H9 (cell line): ENCODE data around the gene C1orf198. TPM values are rescaled to one million over a fixed set of nuclear protein-coding genes. Genes with fewer than 3 reads are reported as not detected.

Experiments
- DNase-seq: peaks from one replicate; pipeline ENCODE4 v3.0.0-alpha.2; 2017
- H2AFZ ChIP-seq: one replicate; pipeline ENCODE4 v1.6.1; 2013; ENCODE audit warnings: mild to moderate bottlenecking, low read length, control low read depth, moderate library complexity
- H2AK5ac ChIP-seq: 2 replicates; pipeline ENCODE4 v1.6.1; 2013; ENCODE audit warnings: low read length, control low read depth, mixed read lengths; ENCODE audit not compliant: insufficient read length
- H2BK120ac ChIP-seq: one replicate; pipeline ENCODE4 v1.6.1; 2013; ENCODE audit warnings: low read depth, mild to moderate bottlenecking, low read length, control low read depth, inconsistent platforms; ENCODE audit not compliant: poor library complexity, severe bottlenecking
- H2BK12ac ChIP-seq: 2 replicates; pipeline ENCODE4 v1.6.1; 2013; ENCODE audit warnings: low read length, control low read depth, mixed read lengths, low read depth; ENCODE audit not compliant: insufficient read length
- H2BK15ac ChIP-seq: 2 replicates; pipeline ENCODE4 v1.6.1; 2013; ENCODE audit warnings: low read depth, low read length, control low read depth
- H2BK20ac ChIP-seq: one replicate; pipeline ENCODE4 v1.6.1; 2013; ENCODE audit warnings: low read depth, mild to moderate bottlenecking, low read length, control low read depth, inconsistent platforms; ENCODE audit not compliant: poor library complexity, severe bottlenecking
- H2BK5ac ChIP-seq: 2 replicates; pipeline ENCODE4 v1.6.1; 2013; ENCODE audit warnings: low read length, control low read depth, mixed read lengths; ENCODE audit not compliant: insufficient read length
- H3K14ac ChIP-seq: 2 replicates; pipeline ENCODE4 v1.6.1; 2013; ENCODE audit warnings: low read length, control low read depth; ENCODE audit not compliant: insufficient read depth
- H3K18ac ChIP-seq: 2 replicates; pipeline ENCODE4 v1.6.1; 2013; ENCODE audit warnings: low read depth, mild to moderate bottlenecking, mixed read lengths, low read length, control low read depth; ENCODE audit not compliant: insufficient read length
- H3K23ac ChIP-seq: 2 replicates; pipeline ENCODE4 v1.6.1; 2013; ENCODE audit warnings: low read length, control low read depth, mixed read lengths, low read depth; ENCODE audit not compliant: insufficient read length
- H3K23me2 ChIP-seq: 2 replicates; pipeline ENCODE4 v1.6.1; 2013; ENCODE audit warnings: low read depth, mild to moderate bottlenecking, mixed read lengths, low read length, control low read depth; ENCODE audit not compliant: insufficient read length, poor library complexity, severe bottlenecking
- H3K27ac ChIP-seq: 2 replicates; pipeline ENCODE4 v1.5.1; 2013; ENCODE audit warnings: low read length, control low read depth, mixed read lengths, low read depth; ENCODE audit not compliant: insufficient read length
- H3K27me3 ChIP-seq: 2 replicates; pipeline ENCODE4 v1.6.1; 2013; ENCODE audit warnings: low read length, control low read depth, inconsistent platforms; ENCODE audit not compliant: insufficient read depth
- H3K4ac ChIP-seq: 2 replicates; pipeline ENCODE4 v1.6.1; 2013; ENCODE audit warnings: low read depth, mild to moderate bottlenecking, control low read depth, inconsistent platforms, low read length, moderate library complexity
- H3K4me1 ChIP-seq: 2 replicates; pipeline ENCODE4 v1.6.1; 2013; ENCODE audit warnings: low read length, control low read depth, inconsistent platforms; ENCODE audit not compliant: insufficient read depth
- H3K4me2 ChIP-seq: 2 replicates; pipeline ENCODE4 v1.6.1; 2013; ENCODE audit warnings: low read length, control low read depth, mixed read lengths; ENCODE audit not compliant: insufficient read length, insufficient read depth
- H3K56ac ChIP-seq: 2 replicates; pipeline ENCODE4 v1.6.1; 2013; ENCODE audit warnings: low read depth, mild to moderate bottlenecking, mixed read lengths, low read length, control low read depth; ENCODE audit not compliant: insufficient read length
- H3K79me1 ChIP-seq: 2 replicates; pipeline ENCODE4 v1.6.1; 2013; ENCODE audit warnings: low read depth, mild to moderate bottlenecking, moderate library complexity, low read length, control low read depth, inconsistent platforms; ENCODE audit not compliant: insufficient read depth, poor library complexity, severe bottlenecking
- H3K79me2 ChIP-seq: 2 replicates; pipeline ENCODE4 v1.6.1; 2013; ENCODE audit warnings: low read length, control low read depth, inconsistent platforms; ENCODE audit not compliant: insufficient read depth
- H3K9ac ChIP-seq: 2 replicates; pipeline ENCODE4 v1.6.1; 2013; ENCODE audit warnings: low read length, control low read depth, mixed read lengths; ENCODE audit not compliant: insufficient read length; ENCODE audit errors: extremely low read depth
- H3K9me3 ChIP-seq: one replicate; pipeline ENCODE4 v1.6.1; 2013; ENCODE audit warnings: low read depth, low read length, inconsistent platforms; ENCODE audit not compliant: control insufficient read depth
- H3T11ph ChIP-seq: one replicate; pipeline ENCODE4 v1.6.1; 2013; ENCODE audit warnings: mild to moderate bottlenecking, low read length, control low read depth, inconsistent platforms
- H4K20me1 ChIP-seq: one replicate; pipeline ENCODE4 v1.6.1; 2013; ENCODE audit not compliant: control insufficient read depth, insufficient read length, insufficient read depth
- H4K5ac ChIP-seq: 2 replicates; pipeline ENCODE4 v1.6.1; 2013; ENCODE audit warnings: low read depth, mild to moderate bottlenecking, mixed read lengths, low read length, control low read depth; ENCODE audit not compliant: insufficient read length
- H4K8ac ChIP-seq: replicated peaks from 2 replicates; pipeline ENCODE4 v1.6.1; 2013; ENCODE audit warnings: low read length, control low read depth, mixed read lengths, low read depth; ENCODE audit not compliant: insufficient read length
- H4K91ac ChIP-seq: 2 replicates; pipeline ENCODE4 v1.6.1; 2013; ENCODE audit warnings: low read depth, mild to moderate bottlenecking, moderate library complexity, mixed read lengths, low read length, control low read depth; ENCODE audit not compliant: insufficient read length
- H3K27ac Mint-ChIP-seq, 3 experiments: 2 replicates in 2 of 3; 3 replicates in 1 of 3; pipeline ENCODE4 v1.8.0; 2020 to 2021; ENCODE audit warnings: mixed read lengths in 3 of 3, mild to moderate bottlenecking in 1 of 3, moderate library complexity in 1 of 3
- H3K27me3 Mint-ChIP-seq: 2 replicates; pipeline ENCODE4 v1.8.0; 2021; ENCODE audit warnings: low read depth, mild to moderate bottlenecking, moderate library complexity, mixed read lengths
- H3K36me3 Mint-ChIP-seq, 3 experiments: 2 replicates in 2 of 3; 3 replicates in 1 of 3; pipeline ENCODE4 v1.8.0; 2020 to 2021; ENCODE audit warnings: low read depth in 3 of 3, mixed read lengths in 3 of 3; ENCODE audit not compliant: insufficient read depth in 1 of 3
- H3K4me1 Mint-ChIP-seq, 2 experiments: 2 replicates each; pipeline ENCODE4 v1.8.0; 2020; ENCODE audit warnings: mixed read lengths in 2 of 2
- H3K4me3 Mint-ChIP-seq, 2 experiments: 2 replicates in 1 of 2; 3 replicates in 1 of 2; pipeline ENCODE4 v1.8.0; 2020 to 2021; ENCODE audit warnings: mild to moderate bottlenecking in 2 of 2, mixed read lengths in 2 of 2, moderate library complexity in 1 of 2
- H3K9me3 Mint-ChIP-seq, 2 experiments: 2 replicates in 1 of 2; 3 replicates in 1 of 2; pipeline ENCODE4 v1.8.0; 2020; ENCODE audit warnings: mild to moderate bottlenecking in 2 of 2, mixed read lengths in 2 of 2, moderate library complexity in 1 of 2
- WGBS: extraction: QIAGEN DNeasy Blood & Tissue Kit; methylation state at CpG from one replicate; pipeline ENCODE4 v1.1.7; 2013; ENCODE audit warnings: missing lambda C conversion rate, low lambda C conversion rate, mixed read lengths; ENCODE audit not compliant: insufficient read length; ENCODE audit errors: extremely low coverage; 5-methylcytosine and 5-hydroxymethylcytosine counted together
- total RNA-seq: library from RNA; stranded (reverse); gene quantifications from 2 replicates; pipeline ENCODE4 v1.2.1, GENCODE V29; 2021
- TF ChIP-seq, protein P1 (sequence below): fragments of 200-600 bp; sonication (generic); conservative IDR thresholded peaks from 3 replicates; pipeline ENCODE4 v1.8.0; 2021; ENCODE audit warnings: antibody characterized with exemption, mild to moderate bottlenecking

Gene C1orf198
- total RNA-seq, 1 experiment from 2014 or later: 28.9 TPM

DNA sequence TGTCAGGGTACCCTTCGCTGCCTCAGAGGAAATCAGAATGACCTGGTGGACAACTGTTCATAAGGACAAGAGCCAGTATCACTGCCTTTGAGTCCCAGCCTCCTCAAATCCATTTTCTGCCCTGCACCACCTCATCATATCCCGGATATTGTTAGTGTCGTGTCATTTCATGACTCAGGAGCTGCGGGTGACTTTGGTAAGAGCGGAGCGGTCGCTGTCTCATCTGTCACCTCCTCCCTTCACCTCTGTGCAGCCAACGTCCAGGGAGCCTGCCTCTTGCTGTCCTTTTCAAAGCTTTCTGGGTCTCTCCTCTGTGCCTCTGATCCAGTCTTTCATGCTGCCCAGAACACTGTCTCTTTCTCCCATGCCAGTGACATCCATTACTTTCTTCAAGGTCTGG is 7.0 kb upstream of the C1orf198 start:
- H3K4me1 Mint-ChIP-seq: peaks cover 9 to 27% of the 10 kb centered on the region in 2 experiments

More for the DNA sequence above, 7.0 kb upstream of the C1orf198 start:
- no peak overlapping the region for H3K14ac ChIP-seq
- H4K91ac ChIP-seq: no peak overlapping the region
- no peak overlapping the region; a peak in 1 of 7 replicates for H3K27ac Mint-ChIP-seq
- H3K9me3 Mint-ChIP-seq: no peaks in the 10 kb centered on the region
- no peak overlapping the region for H3K27ac ChIP-seq
- peaks cover 19% of the 10 kb centered on the region for H3K27me3 Mint-ChIP-seq
- 0 out of 7 replicates have a peak, but pooled peaks cover 0 to 3% (median 0%) of the 10 kb centered on the region in 3 experiments for H3K36me3 Mint-ChIP-seq
- no peak overlapping the region for H3K18ac ChIP-seq
- no peak overlapping the region for H2BK12ac ChIP-seq
- no peak overlapping the region for H3K9ac ChIP-seq
- no peak overlapping the region for H3K23ac ChIP-seq
- H3K56ac ChIP-seq: no peak overlapping the region
- H4K8ac ChIP-seq: no peak overlapping the region
- H3K23me2 ChIP-seq: no peaks in the 10 kb centered on the region
- H3K4ac ChIP-seq: no peak overlapping the region
- DNase-seq: no peak
- H3K4me3 Mint-ChIP-seq: no peak overlapping the region
- TF ChIP-seq, protein P1, sequence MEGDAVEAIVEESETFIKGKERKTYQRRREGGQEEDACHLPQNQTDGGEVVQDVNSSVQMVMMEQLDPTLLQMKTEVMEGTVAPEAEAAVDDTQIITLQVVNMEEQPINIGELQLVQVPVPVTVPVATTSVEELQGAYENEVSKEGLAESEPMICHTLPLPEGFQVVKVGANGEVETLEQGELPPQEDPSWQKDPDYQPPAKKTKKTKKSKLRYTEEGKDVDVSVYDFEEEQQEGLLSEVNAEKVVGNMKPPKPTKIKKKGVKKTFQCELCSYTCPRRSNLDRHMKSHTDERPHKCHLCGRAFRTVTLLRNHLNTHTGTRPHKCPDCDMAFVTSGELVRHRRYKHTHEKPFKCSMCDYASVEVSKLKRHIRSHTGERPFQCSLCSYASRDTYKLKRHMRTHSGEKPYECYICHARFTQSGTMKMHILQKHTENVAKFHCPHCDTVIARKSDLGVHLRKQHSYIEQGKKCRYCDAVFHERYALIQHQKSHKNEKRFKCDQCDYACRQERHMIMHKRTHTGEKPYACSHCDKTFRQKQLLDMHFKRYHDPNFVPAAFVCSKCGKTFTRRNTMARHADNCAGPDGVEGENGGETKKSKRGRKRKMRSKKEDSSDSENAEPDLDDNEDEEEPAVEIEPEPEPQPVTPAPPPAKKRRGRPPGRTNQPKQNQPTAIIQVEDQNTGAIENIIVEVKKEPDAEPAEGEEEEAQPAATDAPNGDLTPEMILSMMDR: no peak
- no peaks in the 10 kb centered on the region for H3K79me1 ChIP-seq
- no peak overlapping the region for H3K4me2 ChIP-seq
- no peak overlapping the region for H2BK20ac ChIP-seq
- no CpG with 5 or more reads among the region's 8 CpGs for WGBS
- no peak overlapping the region for H2AK5ac ChIP-seq
- no peak overlapping the region for H4K5ac ChIP-seq
- no peaks in the 10 kb centered on the region for H3K27me3 ChIP-seq
- no peak overlapping the region for H2BK15ac ChIP-seq
- no peaks in the 10 kb centered on the region for H4K20me1 ChIP-seq
- no peak overlapping the region for H2BK5ac ChIP-seq
- no peaks in the 10 kb centered on the region for H3K9me3 ChIP-seq
- H3K4me1 ChIP-seq: 0 out of 2 replicates have a peak, but pooled peaks cover 2% of the 10 kb centered on the region
- no peaks in the 10 kb centered on the region for H3K79me2 ChIP-seq
- no peak overlapping the region for H3T11ph ChIP-seq
- no peak overlapping the region for H2BK120ac ChIP-seq
- no peak overlapping the region for H2AFZ ChIP-seq
